Stimulated activated CD8-positive, alpha-beta memory T cell treated with anti-CD3 and anti-CD28 coated beads, Interleukin-4, amount 100 ng/mL, for 4 hours (primary cell): Measurements from ENCODE around the gene DST.

Source experiments
- DNase-seq, 2 donors: peaks; one replicate each; pipeline ENCODE4 v3.0.0-alpha.2; 2020; ENCODE audit warnings: low read depth in 2 of 2, low spot score in 1 of 2

DST gene

GRCh38 chr6:56440551-56440981 lies 202.1 kb downstream of the DST start:
- no peak for DNase-seq

GRCh38 chr6:56437171-56437900 lies 205.4 kb downstream of the DST start:
- no peak for DNase-seq

DNA sequence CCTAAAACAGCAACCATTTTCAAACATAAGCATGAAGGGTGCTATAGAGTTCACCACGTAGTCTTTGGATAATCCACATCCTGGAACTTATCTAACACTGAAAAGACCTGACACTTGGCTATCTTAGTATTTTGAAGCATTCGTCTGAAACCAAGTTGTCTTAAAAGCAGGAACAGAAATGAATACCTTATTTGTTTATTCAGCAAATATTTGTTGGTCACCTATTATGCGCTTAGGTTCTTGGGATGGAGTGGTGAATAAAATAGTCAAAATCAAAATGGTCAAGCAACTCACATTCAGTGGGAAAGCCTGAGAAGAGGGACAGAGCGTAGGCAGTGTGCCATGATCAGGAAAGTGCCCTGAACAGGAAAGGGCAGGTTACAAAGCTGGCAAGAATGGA lies 206.9 kb downstream of the DST start:
- DNase-seq = no peak

GRCh38 chr6:56435326-56435725 lies 207.4 kb downstream of the DST start:
- DNase-seq = no peak

DNA sequence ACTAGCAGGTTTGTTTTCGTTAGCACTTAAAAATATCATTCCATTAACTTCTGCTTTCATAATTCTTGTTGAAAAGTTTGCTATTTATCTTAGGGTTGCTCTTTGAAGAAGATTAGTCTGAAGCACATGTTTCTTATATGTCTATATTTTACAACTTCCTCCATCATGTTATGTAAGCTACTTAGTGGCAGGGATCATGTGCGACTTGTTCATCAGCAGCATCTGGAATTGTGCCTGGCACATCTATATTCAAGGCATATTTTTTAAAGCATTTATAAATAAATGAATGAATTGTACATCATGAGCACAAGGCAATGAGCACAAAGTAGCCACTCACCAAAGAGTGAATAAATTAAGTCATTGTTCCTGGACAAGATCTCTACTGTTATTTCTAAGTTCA lies 208.1 kb downstream of the DST start:
- DNase-seq = no peak

- DNase-seq = no peak
Observed at GRCh38 chr6:56433119-56433518, 209.6 kb downstream of the DST start.

GRCh38 chr6:56432194-56432593 lies 210.5 kb downstream of the DST start:
- no peak for DNase-seq

DNA sequence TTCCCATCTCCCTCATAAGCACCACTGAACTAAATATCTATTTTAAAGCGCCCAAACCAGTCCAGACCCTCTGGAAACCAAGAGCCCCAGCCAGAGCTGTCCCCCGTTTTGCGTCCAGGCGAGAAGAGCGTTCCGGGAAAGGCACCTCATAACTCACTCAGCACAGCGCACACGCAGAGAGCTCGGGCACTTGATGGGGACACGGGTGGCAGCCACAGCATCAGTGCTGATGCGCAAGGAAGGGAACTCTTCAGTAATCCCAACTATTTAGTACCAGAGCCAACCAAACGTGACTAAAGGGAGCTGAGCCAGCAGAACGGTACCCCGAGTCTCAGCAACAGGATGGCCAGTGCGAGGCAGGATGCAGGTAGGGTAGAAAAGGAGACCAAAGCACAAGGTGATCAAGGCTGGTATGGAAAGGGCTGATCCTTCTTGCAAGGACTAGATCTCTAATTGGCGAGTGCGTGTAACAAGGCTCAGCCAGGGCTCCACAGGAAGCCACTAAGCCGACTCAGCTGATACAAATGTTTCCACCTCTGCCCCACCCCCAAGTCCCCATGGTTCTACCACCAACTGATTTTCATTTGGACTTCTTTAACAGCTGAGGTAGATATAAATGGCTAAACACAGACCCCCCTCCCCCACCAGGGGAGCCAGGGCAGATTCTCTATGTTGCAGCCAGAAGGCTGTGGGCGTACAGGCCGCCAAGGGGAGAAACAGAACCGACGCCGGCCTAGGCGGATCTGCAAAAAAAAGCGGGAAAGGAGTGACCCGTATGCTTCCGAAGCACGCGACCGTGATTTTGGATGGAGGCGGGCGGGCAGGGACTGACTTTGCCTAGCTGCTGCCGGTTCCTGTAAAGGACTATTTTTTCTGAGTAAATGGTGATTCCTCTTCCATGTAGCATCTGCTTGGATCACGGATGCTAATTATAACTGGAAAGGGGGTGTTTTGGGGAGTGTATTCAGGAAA lies 211.8 kb downstream of the DST start:
- DNase-seq = no peak

DNA sequence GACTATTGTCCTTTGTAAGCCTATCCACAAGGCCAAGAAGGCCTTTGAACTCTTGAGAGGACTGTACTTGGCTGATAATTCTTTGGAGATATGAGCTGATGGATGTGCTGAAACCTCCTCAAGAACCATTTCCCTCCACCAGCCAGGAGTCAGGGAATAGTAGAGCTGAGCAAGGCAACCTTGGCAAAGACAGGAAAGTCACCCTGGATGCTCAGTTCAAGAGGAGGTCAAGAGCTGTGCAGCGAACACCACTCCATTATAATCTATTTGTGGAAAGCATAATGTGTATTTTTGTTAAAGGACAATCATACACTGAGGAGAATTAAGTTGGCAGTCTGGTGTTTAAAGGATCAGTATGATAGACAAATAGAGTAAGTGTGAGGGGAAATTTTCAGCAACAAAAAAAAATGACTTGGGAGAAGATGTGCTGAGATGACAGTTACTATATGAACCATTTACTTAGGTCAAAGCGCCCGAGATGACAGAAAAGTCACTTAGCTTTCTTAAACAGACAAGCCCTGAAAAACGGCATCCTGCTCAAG lies 218.1 kb downstream of the DST start:
- no peak for DNase-seq

DNA sequence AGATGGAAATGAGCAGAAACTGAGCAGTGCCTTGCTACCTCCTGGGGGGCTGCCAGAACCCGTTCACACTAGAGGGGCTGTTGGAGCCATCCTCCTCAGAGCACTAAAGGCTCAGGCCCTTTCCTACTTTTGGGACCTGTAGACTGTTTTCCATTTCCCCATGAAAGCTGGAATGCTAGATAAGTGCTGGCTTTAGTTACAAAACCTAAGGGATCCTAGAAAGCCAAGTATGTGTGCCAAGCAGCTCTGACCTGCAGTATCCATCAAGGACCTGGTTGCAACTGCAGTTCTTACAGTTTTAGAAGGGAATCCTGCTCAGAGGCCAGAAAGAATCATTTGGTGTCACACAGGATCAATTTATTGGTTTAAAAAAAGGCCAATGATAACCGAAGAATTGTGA lies 218.6 kb downstream of the DST start:
- DNase-seq = no peak

GRCh38 chr6:56420296-56420695 lies 222.4 kb downstream of the DST start:
- no peak for DNase-seq

DNA sequence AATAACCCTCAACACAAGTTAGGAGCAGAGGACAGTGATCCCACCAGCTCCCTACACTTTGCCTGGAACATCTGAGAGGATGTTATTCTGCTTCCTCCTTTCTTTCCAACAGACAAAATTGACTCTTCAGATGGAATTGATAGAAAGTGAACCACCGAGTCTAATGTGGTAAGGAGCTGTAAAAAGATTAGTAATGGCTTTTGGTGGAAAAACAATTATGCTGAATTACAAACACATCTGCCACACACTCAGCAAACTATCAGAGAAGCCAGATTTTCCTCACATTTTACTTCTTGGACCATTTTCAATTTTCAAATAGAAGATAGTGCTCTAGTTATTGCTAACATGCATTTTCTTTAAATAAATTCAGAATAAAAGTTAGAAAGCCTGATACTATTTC lies 223.5 kb downstream of the DST start:
- DNase-seq = no peak

DNA sequence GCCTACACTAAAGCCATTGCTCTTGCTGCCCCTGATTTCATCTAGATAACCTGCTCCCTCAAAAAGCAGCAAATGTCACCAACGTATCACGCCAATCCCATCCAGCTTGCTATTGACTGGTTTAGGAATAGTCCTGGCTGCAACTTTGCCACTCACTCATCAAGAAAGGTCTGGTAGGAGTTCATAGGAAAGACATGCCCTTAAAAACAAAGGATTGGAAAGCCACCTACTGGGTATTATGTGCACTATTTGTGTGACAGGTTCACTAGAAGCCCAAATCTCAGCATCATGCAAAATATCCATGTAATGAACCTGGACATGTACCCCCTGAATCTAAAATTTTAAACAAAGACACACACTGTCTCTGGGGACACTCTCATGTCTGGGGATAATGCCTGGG lies 224.9 kb downstream of the DST start:
- DNase-seq = no peak

- no peak for DNase-seq
Observed at GRCh38 chr6:56416247-56416646, 226.4 kb downstream of the DST start.

GRCh38 chr6:56408976-56409375 lies 233.7 kb downstream of the DST start:
- DNase-seq = no peak
